DOHH2 (cell line): Measurements from ENCODE around the gene PPFIA4.

Experiments used
- H3F3A ChIP-seq: fragments of 200-600 bp; sonication (generic), shearing (Covaris generic); 2 replicates; pipeline ENCODE4 v1.6.0; 2016; ENCODE audit warnings: antibody characterized with exemption, mild to moderate bottlenecking; ENCODE audit not compliant: control insufficient read depth, insufficient read depth
- H3K27ac ChIP-seq: fragments of 200-600 bp; sonication (generic); 2 replicates; pipeline ENCODE4 v1.5.1; 2014; ENCODE audit warnings: low read depth, mild to moderate bottlenecking, low read length, moderate library complexity
- H3K27me3 ChIP-seq: fragments of 200-600 bp; sonication (generic); 2 replicates; pipeline ENCODE4 v1.6.1; 2014; ENCODE audit warnings: mild to moderate bottlenecking, low read length, mixed read lengths; ENCODE audit not compliant: control insufficient read depth
- H3K36me3 ChIP-seq: fragments of 200-600 bp; sonication (generic); 2 replicates; pipeline ENCODE4 v1.6.1; 2014; ENCODE audit warnings: mild to moderate bottlenecking, low read length, moderate library complexity, mixed read lengths; ENCODE audit not compliant: control insufficient read depth
- H3K4me1 ChIP-seq: fragments of 200-600 bp; sonication (generic); 2 replicates; pipeline ENCODE4 v1.6.1; 2014; ENCODE audit warnings: mild to moderate bottlenecking, low read length, mixed read lengths; ENCODE audit not compliant: control insufficient read depth
- H3K4me2 ChIP-seq: fragments of 200-600 bp; sonication (generic); 2 replicates; pipeline ENCODE4 v1.6.0; 2014; ENCODE audit warnings: mild to moderate bottlenecking, low read length, moderate library complexity
- H3K4me3 ChIP-seq: fragments of 200-600 bp; sonication (generic); 2 replicates; pipeline ENCODE4 v1.5.1; 2014; ENCODE audit warnings: mild to moderate bottlenecking, low read length, mixed read lengths
- H3K79me2 ChIP-seq: fragments of 200-600 bp; sonication (generic); 2 replicates; pipeline ENCODE4 v1.6.1; 2014; ENCODE audit warnings: mild to moderate bottlenecking, low read length, mixed read lengths; ENCODE audit not compliant: control insufficient read depth
- H3K9me2 ChIP-seq: fragments of 200-600 bp; sonication (generic); replicated peaks from 2 replicates; pipeline ENCODE4 v1.6.1; 2014; ENCODE audit warnings: mild to moderate bottlenecking, low read length, mixed read lengths; ENCODE audit not compliant: control insufficient read depth
- H3K9me3 ChIP-seq: fragments of 200-600 bp; sonication (generic); 2 replicates; pipeline ENCODE4 v1.6.1; 2014; ENCODE audit warnings: antibody characterized with exemption, low read length, mixed read lengths; ENCODE audit not compliant: control insufficient read depth, insufficient read depth
- H4K20me1 ChIP-seq: fragments of 200-600 bp; sonication (generic); 2 replicates; pipeline ENCODE4 v1.6.0; 2014; ENCODE audit warnings: low read depth, mild to moderate bottlenecking, antibody characterized with exemption, low read length, moderate library complexity; ENCODE audit not compliant: control insufficient read depth, insufficient read depth
- CTCF ChIP-seq: fragments of 200-600 bp; sonication (generic); IDR thresholded peaks from one replicate; pipeline ENCODE4 v1.5.1; 2014; ENCODE audit warnings: antibody characterized with exemption, mild to moderate bottlenecking, low read depth, low read length; ENCODE audit not compliant: poor library complexity, severe bottlenecking
- EZH2phosphoT487 ChIP-seq: fragments of 200-600 bp; sonication (generic); IDR thresholded peaks from 2 replicates; pipeline ENCODE4 v1.6.1; 2017; ENCODE audit warnings: borderline replicate concordance, mild to moderate bottlenecking, antibody characterized with exemption, low read length, moderate library complexity, mixed read lengths

PPFIA4 gene

DNA sequence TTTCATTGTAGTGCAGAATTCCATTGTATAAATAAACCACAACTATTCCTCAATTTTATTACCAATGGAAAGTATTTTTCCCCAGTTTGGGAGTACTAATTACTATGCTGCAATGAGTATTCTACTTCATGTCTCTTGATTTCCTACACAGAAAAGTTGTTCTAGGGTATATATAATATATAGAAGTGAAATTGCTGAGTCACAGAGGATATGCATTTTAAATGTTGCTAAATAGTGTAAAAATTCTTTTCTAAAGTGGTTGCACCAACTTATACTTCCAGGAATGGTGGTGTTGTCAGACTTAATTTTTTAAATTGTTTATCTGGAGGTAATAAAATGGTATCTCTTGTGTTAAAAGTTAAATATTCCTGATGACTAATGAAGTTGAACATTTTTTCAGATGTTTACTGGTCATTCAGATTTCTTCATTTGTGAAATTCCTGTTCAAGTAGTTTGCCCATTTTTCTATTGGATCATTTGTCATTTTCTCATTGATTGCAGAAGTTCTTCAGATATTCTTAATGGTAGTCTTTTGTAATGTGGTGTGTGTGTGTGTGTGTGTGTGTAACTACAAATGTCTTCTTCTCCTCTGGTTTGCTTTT, 78.6 kb downstream of the PPFIA4 start:
- Histone ChIP-seq H3K27ac (no peak overlapping the region), H3K4me2 (no peak overlapping the region), H4K20me1 (no peaks in the 10 kb centered on the region), H3K9me3 (no peaks in the 10 kb centered on the region), H3K79me2 (no peaks in the 10 kb centered on the region), H3F3A (no peaks in the 10 kb centered on the region), H3K4me3 (no peak overlapping the region), H3K4me1 (no peaks in the 10 kb centered on the region), H3K36me3 (no peaks in the 10 kb centered on the region), H3K9me2 (no peaks in the 10 kb centered on the region), H3K27me3 (peaks cover 13% of the 10 kb centered on the region)
- TF ChIP-seq CTCF (no peak), EZH2phosphoT487 (no peak)

DNA sequence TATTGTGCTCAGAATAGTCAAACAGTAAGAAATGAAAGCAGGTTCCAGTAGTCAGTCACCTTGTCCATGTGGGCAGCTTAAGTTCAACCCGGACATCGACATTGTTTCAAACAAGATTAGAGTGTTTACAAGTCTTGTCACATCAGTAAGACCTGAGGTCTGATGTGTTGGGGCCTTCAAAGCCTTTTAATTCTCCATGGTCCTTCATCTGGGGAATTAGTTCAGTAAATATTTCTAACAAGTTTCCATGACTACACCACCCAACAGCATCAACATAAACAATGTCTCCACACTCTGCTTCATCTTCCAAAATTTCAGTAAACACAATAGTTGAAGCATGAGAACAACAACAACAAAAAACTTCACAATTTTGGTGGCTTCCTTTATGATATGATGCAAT, 86.2 kb downstream of the PPFIA4 start:
- Histone ChIP-seq H3F3A (no peaks in the 10 kb centered on the region), H3K27me3 (peaks cover 57% of the 10 kb centered on the region), H3K4me2 (no peak overlapping the region), H3K36me3 (no peaks in the 10 kb centered on the region), H3K79me2 (no peaks in the 10 kb centered on the region), H4K20me1 (no peaks in the 10 kb centered on the region), H3K4me3 (no peak overlapping the region), H3K9me2 (no peaks in the 10 kb centered on the region), H3K27ac (no peak overlapping the region), H3K9me3 (no peaks in the 10 kb centered on the region), H3K4me1 (no peaks in the 10 kb centered on the region)
- TF ChIP-seq CTCF = no peak
- TF ChIP-seq EZH2phosphoT487 = no peak

DNA sequence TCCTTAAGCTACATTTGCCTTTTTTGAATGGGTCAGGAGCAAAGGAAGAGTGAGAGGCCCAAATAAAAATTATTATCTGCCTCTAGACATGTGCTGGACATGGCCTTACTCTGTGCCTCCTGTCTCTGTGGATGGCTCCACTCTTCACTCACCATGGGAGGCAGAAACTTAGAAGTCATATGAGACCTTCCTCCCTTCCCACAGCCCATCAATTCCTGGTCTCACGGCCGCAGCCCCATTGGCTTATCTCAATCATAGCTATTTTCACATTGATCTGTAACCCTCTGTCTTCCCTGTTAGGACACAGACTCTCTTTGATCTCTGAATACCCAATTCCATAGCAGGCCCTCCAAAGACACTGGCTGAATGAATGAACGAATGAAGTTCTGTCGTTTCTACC, 87.0 kb downstream of the PPFIA4 start:
- peaks cover 54% of the 10 kb centered on the region for H3K27me3 ChIP-seq
- no peak for TF ChIP-seq EZH2phosphoT487
- TF ChIP-seq CTCF = no peak
- no peak overlapping the region for H3K27ac ChIP-seq
- no peaks in the 10 kb centered on the region for H3K9me2 ChIP-seq
- H3K9me3 ChIP-seq = no peaks in the 10 kb centered on the region
- no peaks in the 10 kb centered on the region for H3K4me1 ChIP-seq
- no peak overlapping the region for H3K4me3 ChIP-seq
- no peaks in the 10 kb centered on the region for H3K79me2 ChIP-seq
- no peak overlapping the region for H3K4me2 ChIP-seq
- no peaks in the 10 kb centered on the region for H3K36me3 ChIP-seq
- no peaks in the 10 kb centered on the region for H4K20me1 ChIP-seq
- H3F3A ChIP-seq = no peaks in the 10 kb centered on the region

DNA sequence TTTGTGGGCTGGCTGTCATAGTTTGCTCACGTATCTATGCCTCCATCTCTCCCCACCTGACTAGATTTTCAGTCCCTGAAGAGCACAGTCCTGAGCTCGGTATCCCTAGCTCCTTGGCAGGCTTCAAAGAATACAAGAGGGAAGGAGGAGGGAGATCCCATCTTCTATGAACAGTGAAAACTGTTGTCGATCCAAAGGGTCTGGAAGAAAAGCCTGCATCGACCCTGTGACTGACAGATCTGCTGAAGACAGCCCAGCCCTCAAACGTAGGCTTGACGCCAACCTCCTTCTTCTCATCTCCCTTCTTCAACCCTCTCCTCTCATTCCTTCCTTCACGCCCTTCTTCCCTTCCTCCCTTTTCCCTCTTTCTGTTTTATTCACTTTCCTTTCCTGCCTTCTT, 87.9 kb downstream of the PPFIA4 start:
- H3K9me3 ChIP-seq = no peaks in the 10 kb centered on the region
- H3K27ac ChIP-seq = no peak overlapping the region
- H3K9me2 ChIP-seq = no peaks in the 10 kb centered on the region
- H3K79me2 ChIP-seq = no peaks in the 10 kb centered on the region
- peaks cover 53% of the 10 kb centered on the region for H3K27me3 ChIP-seq
- no peak for TF ChIP-seq CTCF
- no peak for TF ChIP-seq EZH2phosphoT487
- H3K4me2 ChIP-seq = no peak overlapping the region
- no peaks in the 10 kb centered on the region for H3F3A ChIP-seq
- no peaks in the 10 kb centered on the region for H3K36me3 ChIP-seq
- no peak overlapping the region for H3K4me3 ChIP-seq
- no peaks in the 10 kb centered on the region for H4K20me1 ChIP-seq
- H3K4me1 ChIP-seq = no peaks in the 10 kb centered on the region
